B cell (primary cell): ENCODE data around the gene MAP3K4. TPM values are rescaled to one million over a fixed set of nuclear protein-coding genes. Genes with fewer than 3 reads are reported as not detected.

Experiments
- ATAC-seq: fragments of 200-7000 bp; cut with Tn5 transposase; one replicate; pipeline ENCODE4 v1.10.0; 2021; ENCODE audit warnings: low read depth, mild to moderate bottlenecking, moderate number of reproducible peaks, moderate library complexity
- CTCF ChIA-PET: fragments of 350-600 bp; sonication (Branson Sonifier 250); formaldehyde crosslinking; loops from one replicate; lab custom pipeline; 2021; ENCODE audit warnings: antibody characterized with exemption, inconsistent platforms; lab: Charles Lee
- POLR2A ChIA-PET: fragments of 350-600 bp; sonication (Branson Sonifier 250); formaldehyde crosslinking; loops from one replicate; lab custom pipeline; 2021; ENCODE audit warnings: antibody characterized with exemption; lab: Charles Lee
- DNase-seq: peaks from one replicate; pipeline ENCODE4 v3.0.0; 2013
- H2AFZ ChIP-seq: 2 replicates; pipeline ENCODE4 v1.6.1; 2012; ENCODE audit warnings: mild to moderate bottlenecking, low read depth, low read length; ENCODE audit not compliant: insufficient read depth, poor library complexity, severe bottlenecking
- H3K27ac ChIP-seq, 2 donors: 1 replicate in 1 of 2; 2 replicates in 1 of 2; pipeline ENCODE4 v1.5.1; 2012 to 2013; ENCODE audit warnings: low read length in 2 of 2, mild to moderate bottlenecking in 2 of 2, moderate library complexity in 1 of 2
- H3K27me3 ChIP-seq, 4 experiments: fragments of 200-600 bp in 1 of 4; sonication (generic) in 1 of 4; replicated peaks in 1 of 4; 1 replicate in 2 of 4; 2 replicates in 2 of 4; pipeline versions ENCODE4 v1.6.1 to v1.7.0; 2013 to 2016; ENCODE audit warnings: low read length in 3 of 4, mild to moderate bottlenecking in 2 of 4, mixed read lengths in 1 of 4, moderate library complexity in 1 of 4; ENCODE audit not compliant: insufficient read depth in 4 of 4, control insufficient read depth in 3 of 4; ENCODE audit errors: control extremely low read depth in 1 of 4
- H3K36me3 ChIP-seq, 2 experiments: replicated peaks in 1 of 2; 1 replicate in 1 of 2; 2 replicates in 1 of 2; pipeline versions ENCODE4 v1.6.1 to v1.7.1; 2013; ENCODE audit warnings: low read length in 1 of 2; ENCODE audit not compliant: insufficient read depth in 2 of 2, control insufficient read depth in 1 of 2; ENCODE audit errors: control extremely low read depth in 1 of 2, extremely low read depth in 1 of 2
- H3K4me1 ChIP-seq, 2 donors: fragments of 200-600 bp in 1 of 2; sonication (generic) in 1 of 2; 1 replicate in 1 of 2; 2 replicates in 1 of 2; pipeline versions ENCODE4 v1.5.1 to v1.6.1; 2013 to 2017; ENCODE audit warnings: low read length in 2 of 2; ENCODE audit not compliant: control insufficient read depth in 2 of 2, insufficient read depth in 2 of 2
- H3K4me2 ChIP-seq: replicated peaks from 2 replicates; pipeline ENCODE3; 2012; ENCODE audit warnings: mild to moderate bottlenecking, low read depth, low read length; ENCODE audit not compliant: poor library complexity, severe bottlenecking
- H3K4me3 ChIP-seq, 5 experiments: fragments of 200-600 bp in 1 of 5; sonication (generic) in 1 of 5; 1 replicate in 3 of 5; 2 replicates in 2 of 5; pipeline versions ENCODE4 v1.5.1 to v1.7.0; 2011 to 2016; ENCODE audit warnings: low read length in 4 of 5, mild to moderate bottlenecking in 4 of 5, low read depth in 2 of 5, control low read depth in 1 of 5, moderate library complexity in 1 of 5; ENCODE audit not compliant: insufficient read depth in 1 of 5; ENCODE audit errors: control extremely low read depth in 1 of 5, extremely low read depth in 1 of 5
- H3K79me2 ChIP-seq: fragments of 200-600 bp; sonication (generic); one replicate; pipeline ENCODE4 v1.6.0; 2016; ENCODE audit warnings: low read length; ENCODE audit not compliant: control insufficient read depth, insufficient read depth
- H3K9ac ChIP-seq: fragments of 200-600 bp; sonication (generic); 2 replicates; pipeline ENCODE4 v1.6.1; 2017; ENCODE audit warnings: mild to moderate bottlenecking, low read length, moderate library complexity
- H3K9me3 ChIP-seq, 3 donors: one replicate each; pipeline versions ENCODE4 v1.6.1 to v1.7.1; 2013; ENCODE audit warnings: low read length in 2 of 3; ENCODE audit not compliant: control insufficient read depth in 2 of 3, insufficient read depth in 1 of 3; ENCODE audit errors: control extremely low read depth in 1 of 3
- H4K20me1 ChIP-seq: 2 replicates; pipeline ENCODE4 v1.6.0; 2012; ENCODE audit warnings: mild to moderate bottlenecking, low read length; ENCODE audit not compliant: insufficient read depth, control insufficient read depth, poor library complexity, severe bottlenecking
- H3K27ac Mint-ChIP-seq: one replicate; pipeline ENCODE4 v1.8.0; 2021; ENCODE audit warnings: mixed read lengths
- H3K27me3 Mint-ChIP-seq: one replicate; pipeline ENCODE4 v1.8.0; 2021; ENCODE audit warnings: mixed read lengths
- H3K4me1 Mint-ChIP-seq: one replicate; pipeline ENCODE4 v1.8.0; 2021; ENCODE audit warnings: mixed read lengths
- H3K4me3 Mint-ChIP-seq: one replicate; pipeline ENCODE4 v1.8.0; 2021; ENCODE audit warnings: mixed read lengths
- H3K9me3 Mint-ChIP-seq: one replicate; pipeline ENCODE4 v1.8.0; 2022; ENCODE audit warnings: mixed read lengths; ENCODE audit not compliant: insufficient read depth
- EZH2 ChIP-seq: IDR thresholded peaks from 2 replicates; pipeline ENCODE4 v1.6.1; 2012; ENCODE audit warnings: borderline replicate concordance, low read depth, mild to moderate bottlenecking, moderate library complexity, low read length; ENCODE audit not compliant: insufficient read depth, poor library complexity, severe bottlenecking
- WGBS: methylation state at CpG from one replicate; pipeline ENCODE4 v1.1.5; 2013; ENCODE audit warnings: missing lambda C conversion rate; ENCODE audit not compliant: insufficient coverage; 5-methylcytosine and 5-hydroxymethylcytosine counted together
- intact Hi-C: fragments of 100-400 bp; cut with micrococcal nuclease; formaldehyde crosslinking; loops from one replicate; pipeline ENCODE4 v1.10.0; 2022
- polyA plus RNA-seq: library from polyadenylated mRNA; depleted of rRNA; stranded (reverse); fragments of >200 nt; gene quantifications from 2 replicates; pipeline ENCODE4 v1.2.3, GENCODE V29; 2012
- total RNA-seq, 2 donors: library from RNA; stranded (reverse); fragments of 120-200 nt in 1 of 2; gene quantifications; 1 replicate in 1 of 2; 2 replicates in 1 of 2; pipeline versions ENCODE4 v1.2.3 to v1.2.4, GENCODE V29; 2013 to 2022
- TF ChIP-seq, protein P1 (sequence below): fragments of 200-600 bp; IDR thresholded peaks from one replicate; pipeline ENCODE4 v1.8.0; 2022; ENCODE audit warnings: antibody characterized with exemption, mild to moderate bottlenecking

The MAP3K4 gene
- total and polyA plus RNA-seq, 2 donors (not counting 1 experiment from before 2014, with no cell fraction given) = 24.4 to 105 TPM

DNA sequence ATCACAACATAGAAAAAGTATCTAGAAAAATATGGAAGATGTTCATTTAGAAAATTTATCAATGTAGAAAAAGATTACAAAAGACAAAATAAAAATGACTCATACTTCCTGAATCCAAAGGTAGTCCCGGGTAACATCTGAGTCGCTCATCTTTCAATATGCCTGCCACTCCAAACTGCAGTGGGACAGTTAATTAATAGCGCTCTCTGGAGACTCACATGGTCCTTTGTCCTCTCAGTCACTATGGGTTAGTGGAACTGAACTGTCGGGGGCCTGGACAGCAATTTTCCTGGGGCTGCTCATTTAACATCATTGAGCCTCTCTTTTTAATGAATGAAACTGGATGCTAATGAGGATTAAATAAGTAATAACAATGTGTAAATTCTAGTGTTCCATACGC, 103.4 kb downstream of the MAP3K4 start:
- 93% methylated on average over 2 of the region's 5 CpGs for WGBS
- Mint-ChIP-seq H3K4me1 (no peaks in the 10 kb centered on the region), H3K9me3 (no peaks in the 10 kb centered on the region), H3K27ac (no peak overlapping the region), H3K27me3 (no peaks in the 10 kb centered on the region), H3K4me3 (no peak overlapping the region)
- H3K27ac ChIP-seq = no peak overlapping the region
- no peak overlapping the region for H3K4me3 ChIP-seq
- H4K20me1 ChIP-seq = no peaks in the 10 kb centered on the region
- no peak overlapping the region for H3K4me2 ChIP-seq
- intact Hi-C loops = no loop called here
- H3K36me3 ChIP-seq = peaks cover 16 to 63% of the 10 kb centered on the region in 2 experiments
- H3K4me1 ChIP-seq = no peaks in the 10 kb centered on the region
- ATAC-seq (no peak), DNase-seq (no peak)
- POLR2A ChIA-PET = no interaction called here
- no peaks in the 10 kb centered on the region for H3K27me3 ChIP-seq
- CTCF ChIA-PET = no interaction called here
- H3K9ac ChIP-seq = no peak overlapping the region
- H3K79me2 ChIP-seq = no peaks in the 10 kb centered on the region
- no peaks in the 10 kb centered on the region for H3K9me3 ChIP-seq
- H2AFZ ChIP-seq = no peak overlapping the region
- TF ChIP-seq, protein P1, sequence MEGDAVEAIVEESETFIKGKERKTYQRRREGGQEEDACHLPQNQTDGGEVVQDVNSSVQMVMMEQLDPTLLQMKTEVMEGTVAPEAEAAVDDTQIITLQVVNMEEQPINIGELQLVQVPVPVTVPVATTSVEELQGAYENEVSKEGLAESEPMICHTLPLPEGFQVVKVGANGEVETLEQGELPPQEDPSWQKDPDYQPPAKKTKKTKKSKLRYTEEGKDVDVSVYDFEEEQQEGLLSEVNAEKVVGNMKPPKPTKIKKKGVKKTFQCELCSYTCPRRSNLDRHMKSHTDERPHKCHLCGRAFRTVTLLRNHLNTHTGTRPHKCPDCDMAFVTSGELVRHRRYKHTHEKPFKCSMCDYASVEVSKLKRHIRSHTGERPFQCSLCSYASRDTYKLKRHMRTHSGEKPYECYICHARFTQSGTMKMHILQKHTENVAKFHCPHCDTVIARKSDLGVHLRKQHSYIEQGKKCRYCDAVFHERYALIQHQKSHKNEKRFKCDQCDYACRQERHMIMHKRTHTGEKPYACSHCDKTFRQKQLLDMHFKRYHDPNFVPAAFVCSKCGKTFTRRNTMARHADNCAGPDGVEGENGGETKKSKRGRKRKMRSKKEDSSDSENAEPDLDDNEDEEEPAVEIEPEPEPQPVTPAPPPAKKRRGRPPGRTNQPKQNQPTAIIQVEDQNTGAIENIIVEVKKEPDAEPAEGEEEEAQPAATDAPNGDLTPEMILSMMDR = no peak
- no peak for TF ChIP-seq EZH2

DNA sequence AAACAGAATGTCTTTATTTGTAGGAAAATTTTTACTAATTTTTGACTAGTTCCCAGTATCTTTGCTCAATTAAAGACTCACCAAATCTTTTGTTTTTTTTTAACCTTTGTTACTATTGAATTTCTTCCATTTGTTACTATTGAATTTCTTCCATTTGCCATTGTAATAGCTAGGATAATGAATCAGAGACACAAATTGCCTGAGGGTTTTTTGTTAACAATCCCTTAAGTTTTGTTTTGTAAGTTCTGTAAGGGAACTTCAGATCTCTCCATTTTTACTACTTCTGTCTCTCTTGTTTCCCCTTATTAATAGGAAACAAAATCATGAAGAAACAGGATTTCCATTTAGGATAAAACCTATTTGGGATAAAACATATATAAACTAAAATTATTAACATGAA, 104.3 kb downstream of the MAP3K4 start:
- ChIA-PET CTCF (interaction anchor here (1.1 kb wide), 1 partner anchor 275 kb away, joined by 3 read pairs; no protein-coding TSS in a partner anchor), POLR2A (no interaction called here)
- no peak overlapping the region for H3K4me3 ChIP-seq
- no peaks in the 10 kb centered on the region for H3K27me3 ChIP-seq
- no peaks in the 10 kb centered on the region for H3K4me1 Mint-ChIP-seq
- intact Hi-C loops = no loop called here
- no peaks in the 10 kb centered on the region for H3K27me3 Mint-ChIP-seq
- no peak for ATAC-seq
- H2AFZ ChIP-seq = no peak overlapping the region
- no peaks in the 10 kb centered on the region for H3K9me3 ChIP-seq
- TF ChIP-seq EZH2 = no peak
- TF ChIP-seq, protein P1 = no peak
- no peaks in the 10 kb centered on the region for H3K79me2 ChIP-seq
- no peak for DNase-seq
- no peaks in the 10 kb centered on the region for H4K20me1 ChIP-seq
- no peak overlapping the region for H3K9ac ChIP-seq
- no peak overlapping the region for H3K27ac ChIP-seq
- H3K27ac Mint-ChIP-seq = no peak overlapping the region
- no peak overlapping the region for H3K4me2 ChIP-seq
- peaks cover 12 to 62% of the 10 kb centered on the region in 2 experiments for H3K36me3 ChIP-seq
- H3K4me1 ChIP-seq = no peaks in the 10 kb centered on the region
- no peak overlapping the region for H3K4me3 Mint-ChIP-seq
- H3K9me3 Mint-ChIP-seq = no peaks in the 10 kb centered on the region
